Measurements from ENCODE around the gene AMMECR1L. TPM values are rescaled to one million over a fixed set of nuclear protein-coding genes. Genes with fewer than 3 reads are reported as not detected.
"Not testable (repeated sequence)": the region's sequence is repeated elsewhere in the genome, so short reads cannot be mapped to it uniquely, and the experiment has no call there.

Gene AMMECR1L
- total RNA-seq, 2 donors from 2014 or later, result 10.5 to 15.7 TPM

DNA sequence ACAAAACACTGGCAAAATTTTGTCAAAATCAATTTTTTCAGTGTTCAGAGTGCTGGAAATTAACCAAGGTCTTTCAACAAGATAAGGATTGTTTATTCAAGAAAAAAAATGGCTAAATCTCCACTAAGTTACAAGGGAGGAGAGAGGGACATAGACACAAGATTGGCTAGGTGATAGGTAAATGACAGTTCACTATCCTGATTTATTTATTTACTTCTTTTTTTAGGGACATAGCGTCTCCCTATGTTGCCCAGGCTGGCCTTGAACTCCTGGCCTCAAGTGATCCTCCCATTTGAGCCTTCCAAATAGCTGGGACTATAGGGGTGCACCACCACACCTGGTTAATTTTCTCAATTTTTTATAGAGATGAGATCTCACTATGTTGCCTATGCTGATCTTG, 71.1 kb downstream of the AMMECR1L start:
- Histone ChIP-seq H3K4me3 (no peak overlapping the region), H3K27me3 (no peaks in the 10 kb centered on the region), H3K9me3 (no peaks in the 10 kb centered on the region), H3K27ac (no peak overlapping the region), H3K9ac (ENCODE audit: low read depth in 2 of 2, low read length in 2 of 2) (no peak overlapping the region), H3K36me3 (no peaks in the 10 kb centered on the region), H3K4me1 (no peaks in the 10 kb centered on the region)
- no peak for TF ChIP-seq CTCF (IDR thresholded peaks at IDR 0.05)
- intact Hi-C loops (cut with DNase I), result no loop called here
- DNase-seq, result no peak

DNA sequence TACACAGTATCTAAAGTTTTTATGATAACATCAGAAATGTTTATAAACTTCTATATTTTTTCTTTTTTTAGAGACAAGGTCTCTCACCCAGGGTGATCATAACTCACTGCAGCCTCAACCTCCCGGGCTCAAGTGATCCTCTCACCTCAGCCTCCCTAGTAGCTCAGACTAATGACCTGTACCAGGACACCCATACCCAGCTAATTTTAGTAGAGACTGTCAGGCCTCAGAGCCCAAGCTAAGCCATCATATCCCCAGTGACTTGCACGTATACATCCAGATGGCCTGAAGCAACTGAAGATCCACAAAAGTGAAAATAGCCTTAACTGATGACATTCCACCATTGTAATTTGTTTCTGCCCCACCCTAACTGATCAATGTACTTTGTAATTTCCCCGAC, 73.3 kb downstream of the AMMECR1L start:
- H3K4me3 ChIP-seq; intact Hi-C loops (cut with DNase I); H3K9me3 ChIP-seq; H3K27ac ChIP-seq; H3K36me3 ChIP-seq; DNase-seq; H3K27me3 ChIP-seq; H3K9ac ChIP-seq (ENCODE audit: low read depth in 2 of 2, low read length in 2 of 2); H3K4me1 ChIP-seq: not testable (repeated sequence)

Other genes with a start within 250 kb of the AMMECR1L start
- gene GPR17, start 239.8 kb downstream of the AMMECR1L start, total RNA-seq, result under 1 TPM; 0.16 to 0.20 TPM
- 10 to 100 TPM in 1 of 2 donors, 1 to 10 TPM in 1; 6.6 to 37.2 TPM for gene LIMS2, start 210.4 kb downstream of the AMMECR1L start, total RNA-seq
- 1 to 10 TPM; 6.0 to 7.5 TPM for gene SFT2D3, start 184.5 kb downstream of the AMMECR1L start, total RNA-seq
- gene WDR33, start 74.8 kb downstream of the AMMECR1L start, total RNA-seq, result 10 to 100 TPM; 48.1 to 59.4 TPM
- gene POLR2D, start 27.8 kb downstream of the AMMECR1L start, total RNA-seq, result 10 to 100 TPM; 23.5 to 32.7 TPM
- gene SAP130, start 142.1 kb upstream of the AMMECR1L start, total RNA-seq, result 10 to 100 TPM; 24.7 to 30.6 TPM
- gene UGGT1, start 205.2 kb upstream of the AMMECR1L start, total RNA-seq, result 10 to 100 TPM; 41.7 to 56.0 TPM

Measured in colonic mucosa (tissue), 4 donors.